Skeletal muscle cell (primary cell): ENCODE data around the gene DHODH.
A peak's percentile ranks its signal among the peaks of the same experiment; 100 is the strongest.
"Not testable (repeated sequence)": the region's sequence is repeated elsewhere in the genome, so short reads cannot be mapped to it uniquely, and the experiment has no call there.

Experiments used
- DNase-seq: peaks from one replicate; pipeline ENCODE4 v3.0.0-alpha.2; 2010; ENCODE audit warnings: low read depth
- H3K4me3 ChIP-seq: 2 replicates; pipeline ENCODE4 v1.5.1; 2011; ENCODE audit warnings: low read depth, mild to moderate bottlenecking, control low read depth, low read length, moderate library complexity

Gene DHODH

DNA sequence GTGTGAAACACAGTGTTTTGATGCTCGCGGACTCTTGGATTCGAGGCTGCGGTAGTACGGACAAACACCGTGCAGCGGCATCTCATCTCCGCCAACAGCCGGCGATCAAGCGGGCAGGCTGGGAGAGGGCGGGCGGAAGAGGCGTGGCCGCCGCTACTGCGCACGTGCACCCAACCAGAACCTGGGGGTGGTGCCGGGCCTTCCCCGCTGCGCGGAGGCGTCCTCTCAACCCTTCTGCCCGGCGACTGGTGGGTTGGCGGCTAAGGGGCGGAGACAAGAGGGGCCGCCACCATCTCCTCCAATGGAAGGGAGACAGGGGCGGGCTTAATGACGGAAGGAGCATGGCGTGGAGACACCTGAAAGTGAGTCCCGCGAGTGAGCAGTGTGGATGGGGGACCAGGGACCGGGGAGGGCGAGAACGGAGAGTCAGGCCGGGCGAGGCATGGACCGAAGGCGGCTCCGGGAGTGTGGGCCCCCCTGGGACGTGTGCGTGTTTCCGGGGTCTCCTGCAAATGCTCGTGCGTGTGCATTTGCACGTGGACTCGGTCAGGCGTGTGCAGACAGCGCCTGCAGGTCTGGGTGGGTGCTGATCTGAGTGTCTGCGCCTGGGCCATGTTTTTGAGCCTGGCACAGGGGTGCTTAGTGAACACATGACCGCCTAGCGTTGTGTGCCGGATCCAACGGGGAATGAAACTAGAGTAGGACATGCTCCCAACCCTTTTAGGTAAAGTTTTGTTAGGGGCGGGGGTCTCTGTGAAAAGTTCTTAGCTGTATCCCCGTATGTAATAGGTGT is at the start of gene DHODH:
Gene DHODH, plus strand, starts transcription at position 321 of the 793 bp plus-strand sequence. Its CDS starts 21 bp downstream, at position 342.
- peak; percentile 90 for DNase-seq
- H3K4me3 ChIP-seq = peak within 1 kb of the TSS; percentile 99

DNA sequence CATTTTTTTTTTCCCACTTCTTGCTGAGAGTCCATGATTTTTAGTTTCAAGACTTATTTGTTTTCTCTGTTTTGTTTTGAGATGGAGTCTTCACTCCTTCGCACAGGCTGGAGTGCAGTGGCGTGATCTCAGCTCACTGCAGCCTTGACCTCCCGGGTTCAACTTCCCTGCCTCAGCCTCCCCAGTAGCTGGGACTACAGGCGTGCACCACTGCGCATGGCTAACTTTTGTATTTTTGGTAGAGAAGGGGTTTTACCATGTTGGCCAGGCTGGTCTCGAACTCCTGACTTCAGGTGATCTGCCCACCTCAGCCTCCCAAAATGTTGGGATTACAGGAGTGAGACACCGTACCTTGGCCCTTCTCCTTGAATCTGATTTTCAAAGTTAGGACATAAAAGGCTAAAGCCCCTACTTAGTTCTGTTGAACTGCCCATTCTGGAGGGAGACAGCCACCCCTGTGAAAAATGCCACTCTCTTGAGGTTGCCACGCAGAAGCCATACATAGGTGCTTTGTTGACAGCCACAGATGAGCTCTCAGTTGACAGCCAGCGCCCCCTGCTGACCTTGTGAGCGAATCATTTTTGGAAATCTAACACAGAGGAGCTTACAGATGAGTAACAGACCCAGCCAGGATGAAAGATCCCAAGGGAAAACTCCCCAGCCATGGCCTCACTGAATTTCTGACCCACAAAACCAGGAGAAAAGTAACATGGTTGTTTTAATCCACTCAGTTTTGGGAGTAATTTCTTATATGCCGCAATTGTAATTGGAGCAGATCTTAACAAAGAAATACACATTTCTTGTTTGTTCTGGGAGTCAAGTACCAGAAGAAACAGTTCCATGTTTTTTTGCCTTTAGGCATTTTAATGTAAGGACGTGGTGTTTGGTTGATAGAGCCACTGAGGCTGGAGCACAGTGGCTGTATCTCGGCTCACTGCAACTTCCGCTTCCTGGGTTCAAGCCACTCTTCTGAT is 47.2 kb upstream of the DHODH start:
- peak; percentile 78 for DNase-seq
- no peak overlapping the region for H3K4me3 ChIP-seq

- no peak overlapping the region for H3K4me3 ChIP-seq
- DNase-seq = no peak
These were observed 45.2 kb upstream of the DHODH start for GRCh38 chr16:71963125-71963875.

DNA sequence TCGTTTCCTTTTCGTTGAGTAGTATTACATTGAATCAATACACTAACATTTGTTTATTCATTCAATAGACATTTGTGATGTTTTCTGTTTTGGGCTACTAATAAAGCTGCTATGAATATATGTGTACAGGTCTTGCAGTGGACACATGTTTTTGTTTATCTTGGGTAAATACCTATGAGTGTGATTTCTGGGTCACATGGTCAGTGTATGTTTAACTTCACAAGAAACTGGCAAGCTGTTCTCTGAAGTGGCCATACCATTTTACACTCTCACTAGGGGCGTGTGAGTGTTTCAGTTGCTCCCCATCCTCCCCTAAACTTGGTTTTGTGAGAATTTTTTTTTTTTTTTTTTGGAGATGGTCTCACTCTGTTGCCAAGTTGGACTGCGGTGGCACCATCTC is 43.3 kb upstream of the DHODH start:
- DNase-seq = no peak
- H3K4me3 ChIP-seq = no peak overlapping the region

GRCh38 chr16:71966932-71967331 is 41.6 kb upstream of the DHODH start:
- no peak overlapping the region for H3K4me3 ChIP-seq
- DNase-seq = no peak

DNA sequence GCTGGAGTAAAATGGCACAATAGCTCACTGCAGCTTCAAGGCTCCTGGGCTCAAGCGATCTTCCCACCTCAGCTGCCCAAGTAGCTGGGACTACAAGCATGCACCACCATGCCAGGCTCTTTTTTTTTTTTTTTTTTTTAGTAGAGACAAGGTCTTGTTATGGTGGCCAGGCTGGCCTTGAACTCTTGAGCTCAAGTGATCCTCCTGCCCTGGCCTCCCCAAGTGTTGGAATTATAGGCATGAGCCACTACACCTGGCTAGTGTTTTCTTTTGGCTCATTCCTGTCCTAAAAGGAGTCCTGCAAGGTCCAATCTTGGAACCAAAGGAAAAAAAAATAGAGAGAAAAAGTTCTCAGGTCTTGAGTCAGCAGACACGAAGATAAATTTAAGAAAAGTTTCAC is 39.2 kb upstream of the DHODH start:
- H3K4me3 ChIP-seq = no peak overlapping the region
- no peak for DNase-seq

GRCh38 chr16:71971571-71971970 is 37.0 kb upstream of the DHODH start:
- no peak for DNase-seq
- H3K4me3 ChIP-seq = no peak overlapping the region

DNA sequence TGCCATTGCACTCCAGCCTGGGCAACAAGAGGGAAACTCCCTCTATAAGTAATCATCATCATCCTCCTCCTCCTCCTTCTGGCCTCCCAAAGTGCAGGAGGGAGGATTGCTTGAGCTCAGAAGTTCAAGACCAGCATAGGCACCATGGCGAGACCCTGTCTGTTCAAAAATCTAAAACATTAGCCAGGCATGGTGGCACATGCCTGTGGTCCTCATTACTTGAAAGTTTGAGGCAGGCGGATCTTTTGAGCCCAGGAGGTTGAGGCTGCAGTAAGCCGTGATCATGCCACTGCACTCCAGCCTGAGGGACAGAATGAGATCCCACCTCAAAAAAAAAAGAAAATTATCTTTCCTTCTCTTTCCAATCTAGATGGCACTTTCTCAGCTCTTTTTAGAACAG is 36.2 kb upstream of the DHODH start:
- no peak for DNase-seq
- H3K4me3 ChIP-seq = no peak overlapping the region

GRCh38 chr16:71973001-71973400 is 35.5 kb upstream of the DHODH start:
- no peak overlapping the region for H3K4me3 ChIP-seq
- DNase-seq = no peak

- no peak overlapping the region for H3K4me3 ChIP-seq
- no peak for DNase-seq
These were observed 34.3 kb upstream of the DHODH start for GRCh38 chr16:71974068-71974818.

- no peak for DNase-seq
These were observed 23.1 kb upstream of the DHODH start for GRCh38 chr16:71985262-71985974.

DNA sequence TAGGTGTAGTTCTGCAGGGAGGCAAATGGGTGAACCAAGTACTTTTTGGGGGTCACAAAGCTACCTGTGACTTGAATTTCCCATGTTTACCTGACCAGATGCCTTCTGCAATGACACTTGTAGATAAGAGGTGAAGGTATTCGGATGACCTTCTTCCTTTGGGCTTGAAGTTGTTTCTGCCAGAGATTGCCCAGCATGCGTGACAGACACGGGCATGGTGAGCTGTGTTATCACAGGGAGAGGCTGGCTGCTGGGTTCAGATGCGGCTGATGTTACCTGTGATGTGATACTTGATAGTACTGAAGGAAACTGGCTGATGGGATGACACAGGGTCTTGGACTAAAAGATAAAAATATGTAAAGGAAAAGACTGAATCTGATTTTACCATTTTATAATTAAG is 22.4 kb upstream of the DHODH start:
- no peak for DNase-seq
- no peak overlapping the region for H3K4me3 ChIP-seq

More at GRCh38 chr16:71985262-71985974, 23.1 kb upstream of the DHODH start:
- no peak overlapping the region for H3K4me3 ChIP-seq

- no peak overlapping the region for H3K4me3 ChIP-seq
- DNase-seq = no peak
These were observed 13.5 kb upstream of the DHODH start for GRCh38 chr16:71995038-71995437.

DNA sequence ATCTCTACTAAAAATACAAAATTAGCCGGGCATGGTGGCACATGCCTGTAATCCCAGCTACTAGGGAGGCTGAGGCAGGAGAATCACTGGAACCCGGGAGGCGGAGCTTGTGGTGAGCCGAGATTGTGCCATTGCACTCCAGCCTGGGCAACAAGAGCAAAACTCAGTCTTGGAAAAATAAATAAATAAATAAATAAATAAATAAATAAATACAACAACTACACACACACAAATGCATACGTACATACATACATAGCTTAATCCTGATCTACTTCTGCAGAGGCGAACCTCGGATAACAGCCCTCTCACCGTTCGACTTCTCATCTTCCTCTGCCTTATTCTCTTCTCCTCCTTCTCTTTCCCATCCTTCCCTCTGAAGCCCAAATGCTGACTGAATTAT is 11.0 kb upstream of the DHODH start:
- not testable (repeated sequence) for H3K4me3 ChIP-seq, DNase-seq

- no peak overlapping the region for H3K4me3 ChIP-seq
These were observed 7.2 kb upstream of the DHODH start for GRCh38 chr16:72001180-72001874.

DNA sequence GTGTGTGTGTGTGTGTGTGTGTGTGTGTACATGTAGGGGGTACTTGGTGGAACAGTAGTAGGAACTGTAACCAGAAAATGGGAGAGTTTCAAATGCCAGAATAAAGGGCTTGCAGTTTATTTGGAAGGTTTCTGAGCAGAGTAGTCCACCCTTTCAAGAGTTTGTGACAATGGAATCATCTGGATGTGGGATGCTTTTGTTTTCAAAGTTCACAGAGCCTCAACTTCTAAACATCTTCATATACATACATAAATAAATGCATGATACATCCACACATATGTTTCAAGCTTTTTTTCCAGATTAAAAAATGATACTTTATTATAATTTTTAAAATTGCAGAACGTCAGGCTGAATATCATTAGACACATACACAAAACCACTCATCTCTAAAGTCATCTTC is 5.9 kb upstream of the DHODH start:
- DNase-seq = no peak
- no peak overlapping the region for H3K4me3 ChIP-seq

More at GRCh38 chr16:72001180-72001874, 7.2 kb upstream of the DHODH start:
- DNase-seq = no peak

- H3K4me3 ChIP-seq = peak overlapping the region; percentile 99
- DNase-seq = not testable (repeated sequence)
These were observed 500 bp upstream of the DHODH start for GRCh38 chr16:72008065-72008423.

GRCh38 chr16:72009779-72010178 is 1.2 kb downstream of the DHODH start:
- DNase-seq = no peak
- no peak overlapping the region for H3K4me3 ChIP-seq
